Activated naive CD4-positive, alpha-beta T cell treated with anti-CD3 and anti-CD28 coated beads, Interleukin-2, amount 50 U/mL, for 24 hours (primary cell): ENCODE results near the gene GCHFR.

Experiments
- H3K27ac Mint-ChIP-seq: one replicate; pipeline ENCODE4 v1.8.0; 2021; ENCODE audit warnings: mild to moderate bottlenecking, mixed read lengths
- H3K27me3 Mint-ChIP-seq: one replicate; pipeline ENCODE4 v1.8.0; 2021; ENCODE audit warnings: mixed read lengths
- H3K36me3 Mint-ChIP-seq: one replicate; pipeline ENCODE4 v1.8.0; 2021; ENCODE audit warnings: mixed read lengths
- H3K4me1 Mint-ChIP-seq: one replicate; pipeline ENCODE4 v1.8.0; 2021; ENCODE audit warnings: mixed read lengths
- H3K4me3 Mint-ChIP-seq: one replicate; pipeline ENCODE4 v1.8.0; 2021; ENCODE audit warnings: mild to moderate bottlenecking, mixed read lengths
- H3K9me3 Mint-ChIP-seq: one replicate; pipeline ENCODE4 v1.8.0; 2021; ENCODE audit warnings: mixed read lengths

The GCHFR gene

GRCh38 chr15:40808861-40809450, 45.1 kb downstream of the GCHFR start:
- Mint-ChIP-seq H3K36me3 (peaks cover 4% of the 10 kb centered on the region), H3K4me1 (peaks cover 14% of the 10 kb centered on the region), H3K9me3 (no peaks in the 10 kb centered on the region), H3K27me3 (no peaks in the 10 kb centered on the region), H3K27ac (no peak overlapping the region), H3K4me3 (peak overlapping the region; percentile 93)

- H3K27ac Mint-ChIP-seq = no peak overlapping the region
- H3K4me1 Mint-ChIP-seq = peaks cover 8% of the 10 kb centered on the region
Measured at GRCh38 chr15:40812721-40813425, 49.0 kb downstream of the GCHFR start.

GRCh38 chr15:40815042-40815698, 51.3 kb downstream of the GCHFR start:
- Mint-ChIP-seq H3K27me3 (no peaks in the 10 kb centered on the region), H3K36me3 (peaks cover 7% of the 10 kb centered on the region), H3K27ac (no peak overlapping the region), H3K4me3 (no peak overlapping the region), H3K4me1 (no peaks in the 10 kb centered on the region), H3K9me3 (no peaks in the 10 kb centered on the region)

More at GRCh38 chr15:40812721-40813425, 49.0 kb downstream of the GCHFR start:
- peaks cover 7% of the 10 kb centered on the region for H3K36me3 Mint-ChIP-seq
- H3K9me3 Mint-ChIP-seq = no peaks in the 10 kb centered on the region
- no peak overlapping the region for H3K4me3 Mint-ChIP-seq
- no peaks in the 10 kb centered on the region for H3K27me3 Mint-ChIP-seq
